NCI-H1417 treated with DMSO at 0.1 percent for 48 hours (cell line): ENCODE data around the gene KRT85.

Experiments used
- DNase-seq: peaks from one replicate; lab custom pipeline; 2025; lab: John Stamatoyannopoulos, UW

KRT85 gene

GRCh38 chr12:52367876-52368275 lies 595 bp upstream of the KRT85 start:
- DNase-seq, result no peak

- no peak for DNase-seq
Measured at GRCh38 chr12:52364901-52365489, 2.3 kb downstream of the KRT85 start.

- DNase-seq, result no peak
Measured at GRCh38 chr12:52364061-52364460, 3.2 kb downstream of the KRT85 start.

GRCh38 chr12:52363111-52363679 lies 4.1 kb downstream of the KRT85 start:
- no peak for DNase-seq

- DNase-seq, result no peak
Measured at GRCh38 chr12:52362118-52362726, 5.1 kb downstream of the KRT85 start.

- no peak for DNase-seq
Measured at GRCh38 chr12:52361553-52361952, 5.7 kb downstream of the KRT85 start.

- no peak for DNase-seq
Measured at GRCh38 chr12:52360663-52361271, 6.5 kb downstream of the KRT85 start.

GRCh38 chr12:52360106-52360662 lies 7.1 kb downstream of the KRT85 start:
- DNase-seq, result no peak

- DNase-seq, result no peak
Measured at GRCh38 chr12:52359621-52360061, 7.6 kb downstream of the KRT85 start.

- no peak for DNase-seq
Measured at GRCh38 chr12:52358575-52359350, 8.5 kb downstream of the KRT85 start.

- DNase-seq, result no peak
Measured at GRCh38 chr12:52356762-52357580, 10.3 kb downstream of the KRT85 start.

GRCh38 chr12:52356031-52356761 lies 11.1 kb downstream of the KRT85 start:
- no peak for DNase-seq

GRCh38 chr12:52355176-52355575 lies 12.1 kb downstream of the KRT85 start:
- DNase-seq, result no peak

- DNase-seq, result no peak
Measured at GRCh38 chr12:52354200-52354599, 13.1 kb downstream of the KRT85 start.

GRCh38 chr12:52353766-52354165 lies 13.5 kb downstream of the KRT85 start:
- DNase-seq, result no peak

- DNase-seq, result no peak
Measured at GRCh38 chr12:52352951-52353350, 14.3 kb downstream of the KRT85 start.

- DNase-seq, result no peak
Measured at GRCh38 chr12:52351196-52352059, 15.9 kb downstream of the KRT85 start.

- DNase-seq, result no peak
Measured at GRCh38 chr12:52350786-52351185, 16.5 kb downstream of the KRT85 start.

GRCh38 chr12:52350021-52350620 lies 17.2 kb downstream of the KRT85 start:
- no peak for DNase-seq
